H1 (cell line): ENCODE measurements around the gene UGT1A7.

Source experiments
- ATF3 ChIP-seq: IDR thresholded peaks from 2 replicates; pipeline ENCODE4 v1.6.1; 2011; ENCODE audit warnings: low read depth, mild to moderate bottlenecking, low read length; ENCODE audit not compliant: insufficient read depth
- CTCF ChIP-seq, 3 experiments: IDR thresholded peaks; 1 replicate in 2 of 3; 2 replicates in 1 of 3; pipeline versions ENCODE4 v1.5.1 to v1.6.1; 2011; ENCODE audit warnings: low read length in 3 of 3, mild to moderate bottlenecking in 3 of 3, inconsistent platforms in 2 of 3, low read depth in 1 of 3, moderate library complexity in 1 of 3; ENCODE audit not compliant: insufficient read depth in 1 of 3; ENCODE audit errors: control extremely low read depth in 1 of 3
- EZH2 ChIP-seq: fragments of 200-600 bp; sonication (generic); IDR thresholded peaks from 2 replicates; pipeline ENCODE4 v1.7.1; 2012; ENCODE audit warnings: low read depth, mild to moderate bottlenecking, moderate library complexity, low read length, inconsistent platforms; ENCODE audit not compliant: severe bottlenecking
- HDAC2 ChIP-seq, 2 experiments: fragments of 300-600 bp in 1 of 2; sonication (generic) in 1 of 2; IDR thresholded peaks; 2 replicates each; pipeline ENCODE4 v1.6.1; 2011 to 2012; ENCODE audit warnings: low read depth in 2 of 2, low read length in 2 of 2, mild to moderate bottlenecking in 2 of 2, moderate library complexity in 2 of 2, borderline replicate concordance in 1 of 2, inconsistent platforms in 1 of 2
- POLR2AphosphoS5 ChIP-seq: IDR thresholded peaks from 2 replicates; pipeline ENCODE4 v1.6.1; 2011; ENCODE audit warnings: low read depth, low read length
- RBBP5 ChIP-seq: IDR thresholded peaks from 2 replicates; pipeline ENCODE4 v1.7.1; 2012; ENCODE audit warnings: low read depth, mild to moderate bottlenecking, inconsistent platforms, low read length, moderate library complexity, borderline replicate concordance
- RNF2 ChIP-seq: fragments of 200-900, 300-1000 bp; sonication (generic); IDR thresholded peaks from 2 replicates; pipeline ENCODE4 v1.7.1; 2016; ENCODE audit warnings: borderline replicate concordance, low read depth, mild to moderate bottlenecking, antibody characterized with exemption, low read length; ENCODE audit not compliant: poor library complexity, severe bottlenecking; ENCODE audit errors: missing control alignments
- SP1 ChIP-seq: IDR thresholded peaks from 2 replicates; pipeline ENCODE4 v1.6.1; 2011; ENCODE audit warnings: low read depth, low read length

GRCh38 chr2:233700028-233700635, 18.4 kb downstream of the UGT1A7 start:
- TF ChIP-seq HDAC2 (IDR thresholded peaks at IDR 0.05; ENCODE audit: borderline replicate concordance in 1 of 2, low read depth in 2 of 2, low read length in 2 of 2) = no peak
- no peak for TF ChIP-seq SP1
- no peak for TF ChIP-seq EZH2
- TF ChIP-seq POLR2AphosphoS5 = no peak
- no peak for TF ChIP-seq RNF2
- no peak for TF ChIP-seq ATF3
- TF ChIP-seq RBBP5 = no peak
- no peak for TF ChIP-seq CTCF (IDR thresholded peaks at IDR 0.05; ENCODE audit: control extremely low read depth in 1 of 3, insufficient read depth in 1 of 3, low read depth in 1 of 3, low read length in 3 of 3)
